ENCODE results near the gene FAM180A. TPM values are rescaled to one million over a fixed set of nuclear protein-coding genes. Genes with fewer than 3 reads are reported as not detected.

FAM180A gene
- total and polyA plus RNA-seq, 2 of the 8 experiments (the other 6 are each of a cell fraction or from before 2014, with no cell fraction given) = not detected

GRCh38 chr7:135758531-135758932, 9.9 kb upstream of the FAM180A start (continued):
- TF ChIP-seq TAF7 (optimal IDR thresholded peaks at IDR 0.05; ENCODE audit: borderline replicate concordance, low read depth, low read length) (peak; percentile 87), SP1 (IDR thresholded peaks at IDR 0.05; ENCODE audit: low read depth, low read length) (no peak), POLR2A (IDR thresholded peaks at IDR 0.05; ENCODE audit: control extremely low read depth in 1 of 2, low read depth in 2 of 2, low read length in 2 of 2) (0 out of 3 replicates have a peak, but pooled peaks of 1 of the 2 experiments have one; percentile 21), NANOG (IDR thresholded peaks at IDR 0.05; ENCODE audit: insufficient read depth, low read depth, low read length, poor library complexity, severe bottlenecking) (no peak), SIN3A (conservative IDR thresholded peaks at IDR 0.05 in 1 of 2, IDR thresholded peaks at IDR 0.05 in 1 of 2; ENCODE audit: low read depth in 1 of 2, low read length in 2 of 2) (no peak), TBP (IDR thresholded peaks at IDR 0.05; ENCODE audit: low read depth, low read length) (peak; percentile 46; the same call in 1 of the 2 replicates)
- TF ChIP-seq, protein P1, sequence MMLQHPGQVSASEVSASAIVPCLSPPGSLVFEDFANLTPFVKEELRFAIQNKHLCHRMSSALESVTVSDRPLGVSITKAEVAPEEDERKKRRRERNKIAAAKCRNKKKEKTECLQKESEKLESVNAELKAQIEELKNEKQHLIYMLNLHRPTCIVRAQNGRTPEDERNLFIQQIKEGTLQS (IDR thresholded peaks at IDR 0.05; ENCODE audit: insufficient read depth, low read depth, low read length) = no peak
